ENCODE results near the gene BSN.

DNA sequence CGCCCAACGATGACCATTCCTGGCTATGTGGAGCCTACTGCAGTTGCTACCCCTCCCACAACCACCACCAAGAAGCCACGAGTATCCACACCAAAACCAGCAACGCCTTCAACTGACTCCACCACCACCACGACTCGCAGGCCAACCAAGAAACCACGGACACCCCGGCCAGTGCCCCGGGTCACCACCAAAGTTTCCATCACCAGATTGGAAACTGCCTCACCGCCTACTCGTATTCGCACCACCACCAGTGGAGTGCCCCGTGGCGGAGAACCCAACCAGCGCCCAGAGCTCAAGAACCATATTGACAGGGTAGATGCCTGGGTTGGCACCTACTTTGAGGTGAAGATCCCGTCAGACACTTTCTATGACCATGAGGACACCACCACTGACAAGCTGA is 22.6 kb upstream of the BSN start:
- TF ChIP-seq, protein P1, sequence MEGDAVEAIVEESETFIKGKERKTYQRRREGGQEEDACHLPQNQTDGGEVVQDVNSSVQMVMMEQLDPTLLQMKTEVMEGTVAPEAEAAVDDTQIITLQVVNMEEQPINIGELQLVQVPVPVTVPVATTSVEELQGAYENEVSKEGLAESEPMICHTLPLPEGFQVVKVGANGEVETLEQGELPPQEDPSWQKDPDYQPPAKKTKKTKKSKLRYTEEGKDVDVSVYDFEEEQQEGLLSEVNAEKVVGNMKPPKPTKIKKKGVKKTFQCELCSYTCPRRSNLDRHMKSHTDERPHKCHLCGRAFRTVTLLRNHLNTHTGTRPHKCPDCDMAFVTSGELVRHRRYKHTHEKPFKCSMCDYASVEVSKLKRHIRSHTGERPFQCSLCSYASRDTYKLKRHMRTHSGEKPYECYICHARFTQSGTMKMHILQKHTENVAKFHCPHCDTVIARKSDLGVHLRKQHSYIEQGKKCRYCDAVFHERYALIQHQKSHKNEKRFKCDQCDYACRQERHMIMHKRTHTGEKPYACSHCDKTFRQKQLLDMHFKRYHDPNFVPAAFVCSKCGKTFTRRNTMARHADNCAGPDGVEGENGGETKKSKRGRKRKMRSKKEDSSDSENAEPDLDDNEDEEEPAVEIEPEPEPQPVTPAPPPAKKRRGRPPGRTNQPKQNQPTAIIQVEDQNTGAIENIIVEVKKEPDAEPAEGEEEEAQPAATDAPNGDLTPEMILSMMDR (IDR thresholded peaks at IDR 0.05): no peak
- no peak for TF ChIP-seq EP300 (IDR thresholded peaks at IDR 0.05)
- TF ChIP-seq POLR2A (IDR thresholded peaks at IDR 0.05; ENCODE audit: low read length): no peak
- TF ChIP-seq SMC3 (IDR thresholded peaks at IDR 0.05): no peak
- no peak for TF ChIP-seq HDAC2 (IDR thresholded peaks at IDR 0.05)
- TF ChIP-seq CHD4 (IDR thresholded peaks at IDR 0.05; ENCODE audit: borderline replicate concordance): no peak
- no peak for TF ChIP-seq CBX8 (IDR thresholded peaks at IDR 0.05)
- TF ChIP-seq, protein P2, sequence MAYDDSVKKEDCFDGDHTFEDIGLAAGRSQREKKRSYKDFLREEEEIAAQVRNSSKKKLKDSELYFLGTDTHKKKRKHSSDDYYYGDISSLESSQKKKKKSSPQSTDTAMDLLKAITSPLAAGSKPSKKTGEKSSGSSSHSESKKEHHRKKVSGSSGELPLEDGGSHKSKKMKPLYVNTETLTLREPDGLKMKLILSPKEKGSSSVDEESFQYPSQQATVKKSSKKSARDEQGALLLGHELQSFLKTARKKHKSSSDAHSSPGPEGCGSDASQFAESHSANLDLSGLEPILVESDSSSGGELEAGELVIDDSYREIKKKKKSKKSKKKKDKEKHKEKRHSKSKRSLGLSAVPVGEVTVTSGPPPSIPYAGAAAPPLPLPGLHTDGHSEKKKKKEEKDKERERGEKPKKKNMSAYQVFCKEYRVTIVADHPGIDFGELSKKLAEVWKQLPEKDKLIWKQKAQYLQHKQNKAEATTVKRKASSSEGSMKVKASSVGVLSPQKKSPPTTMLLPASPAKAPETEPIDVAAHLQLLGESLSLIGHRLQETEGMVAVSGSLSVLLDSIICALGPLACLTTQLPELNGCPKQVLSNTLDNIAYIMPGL (CRISPR knock-in tag; IDR thresholded peaks at IDR 0.05; ENCODE audit: borderline replicate concordance): no peak
- no peak for TF ChIP-seq JUNB (IDR thresholded peaks at IDR 0.05)
- TF ChIP-seq EHMT2 (IDR thresholded peaks at IDR 0.05; ENCODE audit: low read depth): no peak
- no peak for TF ChIP-seq ZFP36 (IDR thresholded peaks at IDR 0.05; ENCODE audit: borderline replicate concordance, partially characterized antibody)
- no peak for TF ChIP-seq TFCP2L1 (CRISPR knock-in tag; IDR thresholded peaks at IDR 0.05)
- no peak for TF ChIP-seq RAD21 (conservative IDR thresholded peaks at IDR 0.05 in 1 of 2, IDR thresholded peaks at IDR 0.05 in 1 of 2)
- no peak for TF ChIP-seq MAFK (IDR thresholded peaks at IDR 0.05; ENCODE audit: partially characterized antibody)
